AG09309 (cell line): ENCODE results near the gene GPC5.

ENCODE experiments used
- DNase-seq: peaks from one replicate; pipeline ENCODE4 v3.0.0-alpha.2; 2010; ENCODE audit warnings: low read depth
- H3K4me3 ChIP-seq: 2 replicates; pipeline ENCODE4 v1.5.1; 2011; ENCODE audit warnings: mild to moderate bottlenecking, low read depth, low read length, moderate library complexity; ENCODE audit not compliant: control insufficient read depth
- CTCF ChIP-seq: IDR thresholded peaks from 2 replicates; pipeline ENCODE4 v1.5.1; 2011; ENCODE audit warnings: mild to moderate bottlenecking, low read depth, low read length, inconsistent platforms; ENCODE audit not compliant: insufficient read depth, control insufficient read depth; ENCODE audit errors: missing control alignments

GPC5 gene

DNA sequence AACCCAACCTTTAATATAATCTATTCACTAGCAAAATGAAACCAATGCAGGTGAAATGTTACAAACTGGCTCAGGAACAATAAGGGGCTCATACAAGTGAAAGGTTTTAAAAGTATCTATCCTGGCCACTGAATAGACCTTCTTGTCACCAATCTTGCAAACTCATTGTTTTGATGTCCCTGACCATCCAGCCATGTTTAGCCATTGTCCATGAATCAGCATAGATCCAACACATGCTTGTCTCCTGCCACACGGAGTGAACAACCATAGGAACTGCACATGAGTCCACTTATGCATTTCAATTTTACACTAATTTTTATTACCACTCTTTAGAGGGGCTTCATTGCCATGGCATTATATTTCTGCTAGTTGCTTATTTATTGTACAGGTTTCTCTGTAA lies 331.4 kb downstream of the GPC5 start:
- no peak overlapping the region for H3K4me3 ChIP-seq
- DNase-seq, result no peak
- TF ChIP-seq CTCF, result no peak

DNA sequence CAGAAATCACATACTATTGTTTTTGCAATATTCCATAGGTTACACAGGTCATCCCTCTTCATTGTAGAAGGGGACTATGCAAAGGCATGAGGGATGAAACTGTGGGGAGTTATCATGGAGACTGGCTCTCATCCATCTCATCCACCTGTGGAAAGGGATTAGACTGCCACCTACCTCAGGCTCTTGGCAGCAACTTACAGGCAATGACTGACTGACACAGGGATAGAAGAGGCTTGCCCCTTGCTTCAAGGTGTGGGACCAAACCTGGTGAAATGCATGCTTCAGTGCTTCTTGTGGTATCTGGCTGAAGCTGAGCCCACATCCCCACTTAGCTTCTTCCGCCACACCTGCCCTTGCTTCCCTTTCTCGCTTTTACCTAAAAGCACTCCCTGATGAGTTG lies 341.3 kb downstream of the GPC5 start:
- no peak overlapping the region for H3K4me3 ChIP-seq
- TF ChIP-seq CTCF, result no peak
- DNase-seq, result no peak

GRCh38 chr13:91740756-91741155 lies 342.3 kb downstream of the GPC5 start:
- no peak for TF ChIP-seq CTCF
- H3K4me3 ChIP-seq, result no peak overlapping the region
- no peak for DNase-seq

DNA sequence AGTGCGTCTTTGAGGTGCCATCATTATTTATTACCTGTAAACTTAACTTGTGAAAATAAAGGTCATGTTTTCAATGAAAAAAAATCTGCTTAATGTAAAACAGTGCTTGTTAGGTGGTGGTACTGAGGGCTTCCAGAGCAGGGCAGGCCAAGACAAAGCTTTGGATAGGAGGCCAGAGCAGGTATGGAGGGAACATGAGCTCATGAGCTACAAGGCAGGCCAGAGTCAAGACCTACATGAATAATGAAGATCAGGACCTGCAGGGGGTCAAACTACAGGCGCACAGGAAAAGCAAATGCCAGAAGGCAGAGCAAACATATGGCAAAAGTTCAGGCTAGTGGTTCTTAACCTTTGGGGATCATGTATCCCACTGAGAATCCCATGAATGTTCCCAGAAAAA lies 343.5 kb downstream of the GPC5 start:
- TF ChIP-seq CTCF, result no peak
- no peak overlapping the region for H3K4me3 ChIP-seq
- no peak for DNase-seq

GRCh38 chr13:91744284-91744683 lies 345.9 kb downstream of the GPC5 start:
- H3K4me3 ChIP-seq, result no peak overlapping the region
- DNase-seq, result no peak
- TF ChIP-seq CTCF, result no peak

DNA sequence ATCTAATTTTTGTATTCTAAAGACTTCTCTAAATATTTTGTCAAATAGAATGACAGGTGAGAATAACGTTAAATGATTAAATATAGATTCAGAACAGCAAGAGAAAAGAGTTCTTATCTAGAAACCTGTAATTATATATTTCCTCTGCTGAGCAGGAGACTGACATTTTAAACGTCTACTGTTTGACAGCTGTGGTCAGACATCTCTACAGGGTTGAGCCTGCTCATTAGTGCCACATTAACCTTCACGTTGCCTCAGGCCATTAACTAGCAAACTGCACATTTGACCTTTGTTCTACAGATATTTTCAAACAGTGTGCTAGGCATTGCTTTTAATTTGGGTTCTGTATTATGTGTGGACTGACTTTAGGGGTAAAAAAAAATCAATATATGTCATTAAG lies 347.5 kb downstream of the GPC5 start:
- no peak for DNase-seq
- no peak for TF ChIP-seq CTCF
- H3K4me3 ChIP-seq, result no peak overlapping the region

DNA sequence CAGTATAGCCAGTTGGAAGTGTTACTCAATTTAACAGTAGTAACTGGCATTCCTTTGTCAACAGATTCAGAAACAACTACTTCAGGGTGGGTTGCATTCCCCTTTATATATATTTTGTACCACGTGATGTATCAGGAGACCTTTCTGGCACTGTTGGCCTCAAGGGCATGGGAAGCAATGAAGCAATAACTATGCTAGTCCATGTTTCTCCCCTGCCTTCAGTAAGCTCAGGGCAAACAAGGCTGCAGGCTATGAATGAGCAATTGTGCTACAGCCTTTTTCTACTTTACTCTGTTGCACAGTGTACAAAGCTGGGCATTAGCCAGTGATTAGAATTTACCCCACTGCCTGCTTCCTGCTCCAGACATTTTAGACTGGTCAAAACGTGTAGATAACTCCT lies 348.8 kb downstream of the GPC5 start:
- no peak for DNase-seq
- TF ChIP-seq CTCF, result no peak
- H3K4me3 ChIP-seq, result no peak overlapping the region
